CD14-positive monocyte (primary cell): ENCODE data around the gene HNRNPA2B1. TPM values are rescaled to one million over a fixed set of nuclear protein-coding genes. Genes with fewer than 3 reads are reported as not detected.

Source experiments
- DNase-seq, 3 donors: peaks; one replicate each; pipeline ENCODE4 v3.0.0-alpha.2; 2011 to 2022
- H2AFZ ChIP-seq: 2 replicates; pipeline ENCODE4 v1.6.0; 2012; ENCODE audit warnings: mild to moderate bottlenecking, low read depth, low read length, inconsistent platforms; ENCODE audit not compliant: insufficient read depth, poor library complexity, severe bottlenecking
- H3K27ac ChIP-seq, 2 donors: 1 replicate in 1 of 2; 2 replicates in 1 of 2; pipeline ENCODE4 v1.5.1; 2012 to 2013; ENCODE audit warnings: low read length in 2 of 2, control low read depth in 1 of 2, inconsistent platforms in 1 of 2, low read depth in 1 of 2, mild to moderate bottlenecking in 1 of 2
- H3K27me3 ChIP-seq, 2 donors: one replicate each; pipeline versions ENCODE4 v1.6.0 to v1.6.1; 2011 to 2013; ENCODE audit warnings: low read length in 2 of 2; ENCODE audit not compliant: control insufficient read depth in 2 of 2, insufficient read depth in 2 of 2
- H3K36me3 ChIP-seq, 2 donors: replicated peaks in 1 of 2; 1 replicate in 1 of 2; 2 replicates in 1 of 2; pipeline versions ENCODE4 v1.5.1 to v1.6.1; 2012 to 2013; ENCODE audit warnings: low read length in 2 of 2, control low read depth in 1 of 2, inconsistent platforms in 1 of 2, mild to moderate bottlenecking in 1 of 2; ENCODE audit not compliant: insufficient read depth in 2 of 2, control insufficient read depth in 1 of 2
- H3K4me1 ChIP-seq, 2 donors: 1 replicate in 1 of 2; 2 replicates in 1 of 2; pipeline versions ENCODE4 v1.5.1 to v1.6.1; 2012 to 2013; ENCODE audit warnings: low read length in 2 of 2, control low read depth in 1 of 2, inconsistent platforms in 1 of 2, mild to moderate bottlenecking in 1 of 2, moderate library complexity in 1 of 2; ENCODE audit not compliant: insufficient read depth in 2 of 2, control insufficient read depth in 1 of 2
- H3K4me2 ChIP-seq: replicated peaks from 2 replicates; pipeline ENCODE3; 2012; ENCODE audit warnings: low read length, moderate library complexity, mild to moderate bottlenecking; ENCODE audit not compliant: poor library complexity, severe bottlenecking; ENCODE audit errors: extremely low read depth
- H3K4me3 ChIP-seq, 3 experiments: fragments of 200-600 bp in 1 of 3; sonication (generic) in 1 of 3; replicated peaks in 1 of 3; 1 replicate in 2 of 3; 2 replicates in 1 of 3; pipeline ENCODE4 v1.5.1; 2011 to 2013; ENCODE audit warnings: low read length in 3 of 3, mild to moderate bottlenecking in 3 of 3, control low read depth in 2 of 3, low read depth in 2 of 3, inconsistent platforms in 1 of 3, moderate library complexity in 1 of 3
- H3K79me2 ChIP-seq: 2 replicates; pipeline ENCODE4 v1.6.0; 2012; ENCODE audit warnings: mild to moderate bottlenecking, control low read depth, inconsistent platforms, low read length, moderate library complexity; ENCODE audit not compliant: insufficient read depth
- H3K9ac ChIP-seq: 2 replicates; pipeline ENCODE4 v1.6.0; 2017; ENCODE audit warnings: low read length, mild to moderate bottlenecking; ENCODE audit not compliant: insufficient read depth, poor library complexity, severe bottlenecking
- H3K9me3 ChIP-seq, 2 donors: replicated peaks in 1 of 2; 1 replicate in 1 of 2; 2 replicates in 1 of 2; pipeline versions ENCODE4 v1.5.1 to v1.6.1; 2012 to 2013; ENCODE audit warnings: low read length in 2 of 2, control low read depth in 1 of 2; ENCODE audit not compliant: control insufficient read depth in 1 of 2, insufficient read depth in 1 of 2
- H4K20me1 ChIP-seq: 2 replicates; pipeline ENCODE4 v1.6.0; 2012; ENCODE audit warnings: mild to moderate bottlenecking, low read length, control low read depth, moderate library complexity; ENCODE audit not compliant: insufficient read depth
- H3K27ac Mint-ChIP-seq, 7 donors: one replicate each; pipeline ENCODE4 v1.8.0; 2020; ENCODE audit warnings: mild to moderate bottlenecking in 7 of 7, mixed read lengths in 7 of 7, moderate library complexity in 6 of 7, inconsistent platforms in 2 of 7
- H3K27me3 Mint-ChIP-seq, 3 donors: one replicate each; pipeline ENCODE4 v1.8.0; 2021 to 2022; ENCODE audit warnings: low read depth in 3 of 3, mild to moderate bottlenecking in 3 of 3, mixed read lengths in 3 of 3, moderate library complexity in 3 of 3, inconsistent platforms in 1 of 3
- H3K36me3 Mint-ChIP-seq, 2 donors: one replicate each; pipeline ENCODE4 v1.8.0; 2020; ENCODE audit warnings: mixed read lengths in 2 of 2, inconsistent platforms in 1 of 2, mild to moderate bottlenecking in 1 of 2
- H3K4me1 Mint-ChIP-seq: one replicate; pipeline ENCODE4 v1.8.0; 2020; ENCODE audit warnings: mild to moderate bottlenecking, mixed read lengths
- H3K4me3 Mint-ChIP-seq, 2 donors: one replicate each; pipeline ENCODE4 v1.8.0; 2020; ENCODE audit warnings: mild to moderate bottlenecking in 2 of 2, mixed read lengths in 2 of 2, moderate library complexity in 1 of 2
- H3K9me3 Mint-ChIP-seq, 7 donors: one replicate each; pipeline ENCODE4 v1.8.0; 2020 to 2022; ENCODE audit warnings: mixed read lengths in 7 of 7, mild to moderate bottlenecking in 6 of 7, moderate library complexity in 6 of 7, inconsistent platforms in 2 of 7
- CTCF ChIP-seq: fragments of 200-600 bp; IDR thresholded peaks from one replicate; pipeline ENCODE4 v1.8.0; 2022; ENCODE audit warnings: antibody characterized with exemption, mild to moderate bottlenecking
- WGBS: methylation state at CpG from one replicate; pipeline ENCODE4 v1.1.5; 2013; ENCODE audit warnings: missing lambda C conversion rate; ENCODE audit not compliant: insufficient coverage; 5-methylcytosine and 5-hydroxymethylcytosine counted together
- intact Hi-C, 2 donors: fragments of 100-400 bp; cut with micrococcal nuclease; formaldehyde crosslinking; loops; one replicate each; pipeline versions ENCODE4 v1.15.0 to v1.15.1; 2023
- polyA plus RNA-seq, 3 donors: library from polyadenylated mRNA; depleted of rRNA in 1 of 3; unstranded in 2 of 3; stranded (reverse) in 1 of 3; fragments of 300-500 nt in 2 of 3; fragments of >200 nt in 1 of 3; fragmentation: Illumina TruSeq in 2 of 3; gene quantifications; 1 replicate in 2 of 3; 2 replicates in 1 of 3; pipeline ENCODE4 v1.2.3, GENCODE V29; 2012 to 2021

Gene HNRNPA2B1
- polyA plus RNA-seq, 3 donors, result 249 to 391 (median 269) TPM

- H2AFZ ChIP-seq, result no peak overlapping the region
- H3K36me3 ChIP-seq, result no peaks in the 10 kb centered on the region
- H4K20me1 ChIP-seq, result peaks cover 69% of the 10 kb centered on the region
- Mint-ChIP-seq H3K4me1 (peaks cover 17% of the 10 kb centered on the region), H3K4me3 (no peak overlapping the region), H3K36me3 (peaks cover 0 to 13% of the 10 kb centered on the region in 2 donors), H3K9me3 (peaks cover 0 to under 1% (median 0%) of the 10 kb centered on the region in 7 donors), H3K27me3 (peaks cover 0 to 2% (median 2%) of the 10 kb centered on the region in 3 donors), H3K27ac (no peak overlapping the region)
- no peak overlapping the region for H3K4me3 ChIP-seq
- no peaks in the 10 kb centered on the region for H3K27me3 ChIP-seq
- no peak overlapping the region for H3K9ac ChIP-seq
- H3K9me3 ChIP-seq, result no peaks in the 10 kb centered on the region
- no peaks in the 10 kb centered on the region for H3K4me1 ChIP-seq
- no peaks in the 10 kb centered on the region for H3K79me2 ChIP-seq
- 100% methylated on average over 4 of the region's 6 CpGs for WGBS
- H3K27ac ChIP-seq, result no peak overlapping the region
- intact Hi-C loops, result no loop called here
- no peak overlapping the region for H3K4me2 ChIP-seq
- no peak for DNase-seq
- TF ChIP-seq CTCF, result no peak
Measured at GRCh38 chr7:26182283-26182682, 18.3 kb downstream of the HNRNPA2B1 start.

- no peaks in the 10 kb centered on the region for H3K4me1 ChIP-seq
Measured at GRCh38 chr7:26181474-26182227, 18.9 kb downstream of the HNRNPA2B1 start.

More at GRCh38 chr7:26181474-26182227, 18.9 kb downstream of the HNRNPA2B1 start:
- no peak for TF ChIP-seq CTCF
- no peak overlapping the region for H3K4me2 ChIP-seq
- peaks cover 63% of the 10 kb centered on the region for H4K20me1 ChIP-seq
- no peak overlapping the region for H3K27ac Mint-ChIP-seq
- no peak overlapping the region for H2AFZ ChIP-seq
- H3K9me3 Mint-ChIP-seq, result peaks cover 0 to 4% (median 0%) of the 10 kb centered on the region in 7 donors
- H3K36me3 ChIP-seq, result no peaks in the 10 kb centered on the region
- no peaks in the 10 kb centered on the region for H3K27me3 ChIP-seq
- no peak overlapping the region for H3K4me3 Mint-ChIP-seq
- no peaks in the 10 kb centered on the region for H3K79me2 ChIP-seq
- no peak overlapping the region for H3K9ac ChIP-seq
- DNase-seq, result no peak
- no peaks in the 10 kb centered on the region for H3K9me3 ChIP-seq
- intact Hi-C loops, result no loop called here
- H3K27me3 Mint-ChIP-seq, result peaks cover 0 to 3% (median 2%) of the 10 kb centered on the region in 3 donors
- WGBS, result no CpG with 5 or more reads among the region's 3 CpGs
- peaks cover 12% of the 10 kb centered on the region for H3K4me1 Mint-ChIP-seq
- H3K36me3 Mint-ChIP-seq, result peaks cover 0 to 13% of the 10 kb centered on the region in 2 donors
- no peak overlapping the region for H3K4me3 ChIP-seq
- H3K27ac ChIP-seq, result no peak overlapping the region
